Ectodermal cell (in vitro differentiated cells): ENCODE results near the gene ZGRF1.
"Not testable (repeated sequence)": the region's sequence is repeated elsewhere in the genome, so short reads cannot be mapped to it uniquely, and the experiment has no call there.

Experiments used
- H3K27ac ChIP-seq: 2 replicates; pipeline ENCODE4 v1.7.0; 2013; ENCODE audit warnings: mild to moderate bottlenecking, low read depth, low read length; ENCODE audit not compliant: insufficient read depth, poor library complexity, severe bottlenecking
- H3K27me3 ChIP-seq: 2 replicates; pipeline ENCODE4 v1.7.0; 2013; ENCODE audit warnings: mild to moderate bottlenecking, low read length; ENCODE audit not compliant: insufficient read depth, control insufficient read depth, poor library complexity, severe bottlenecking
- H3K36me3 ChIP-seq: one replicate; pipeline ENCODE4 v1.7.0; 2013; ENCODE audit warnings: low read length; ENCODE audit not compliant: control insufficient read depth, insufficient read depth
- H3K4me1 ChIP-seq: one replicate; pipeline ENCODE4 v1.7.0; 2013; ENCODE audit warnings: low read length; ENCODE audit not compliant: control insufficient read depth, insufficient read depth
- H3K4me3 ChIP-seq: 2 replicates; pipeline ENCODE4 v1.7.0; 2013; ENCODE audit warnings: low read depth, low read length, control low read depth; ENCODE audit not compliant: insufficient read depth
- H3K9me3 ChIP-seq: 2 replicates; pipeline ENCODE4 v1.7.0; 2013; ENCODE audit warnings: mild to moderate bottlenecking, low read length, moderate library complexity; ENCODE audit not compliant: control insufficient read depth
- WGBS, 2 experiments: methylation state at CpG; one replicate each; pipeline ENCODE4 v1.1.7; 2013; ENCODE audit warnings: missing lambda C conversion rate in 2 of 2; 5-methylcytosine and 5-hydroxymethylcytosine counted together

ZGRF1 gene

DNA sequence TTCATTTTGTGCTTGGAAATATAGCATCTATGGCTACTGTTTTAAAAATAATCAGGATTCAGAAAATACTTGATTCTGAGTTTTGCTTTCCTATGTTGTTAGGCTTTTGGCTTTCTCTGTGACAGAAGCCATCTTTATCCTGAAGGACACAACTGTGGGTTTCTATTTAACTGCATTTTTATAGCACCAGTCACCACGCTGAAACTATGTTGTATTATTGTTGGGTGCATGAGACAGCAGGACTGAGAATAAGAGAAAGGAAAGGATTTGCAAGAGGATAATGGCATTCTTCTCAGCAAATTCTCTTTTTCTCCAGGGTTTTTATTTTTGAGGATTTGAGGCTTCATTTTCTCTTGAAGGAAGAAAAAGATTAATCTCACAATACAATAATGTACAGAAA lies 110.6 kb downstream of the ZGRF1 start:
- no peaks in the 10 kb centered on the region for H3K9me3 ChIP-seq
- H3K27me3 ChIP-seq: peaks cover 51% of the 10 kb centered on the region
- 31% methylated on average over 1 of the region's 1 CpG; no CpG with 5 or more reads in 1 of the 2 experiments for WGBS, 2 experiments
- H3K27ac ChIP-seq: no peak overlapping the region
- H3K4me1 ChIP-seq: peaks cover 13% of the 10 kb centered on the region
- H3K4me3 ChIP-seq: no peak overlapping the region
- H3K36me3 ChIP-seq: no peaks in the 10 kb centered on the region

DNA sequence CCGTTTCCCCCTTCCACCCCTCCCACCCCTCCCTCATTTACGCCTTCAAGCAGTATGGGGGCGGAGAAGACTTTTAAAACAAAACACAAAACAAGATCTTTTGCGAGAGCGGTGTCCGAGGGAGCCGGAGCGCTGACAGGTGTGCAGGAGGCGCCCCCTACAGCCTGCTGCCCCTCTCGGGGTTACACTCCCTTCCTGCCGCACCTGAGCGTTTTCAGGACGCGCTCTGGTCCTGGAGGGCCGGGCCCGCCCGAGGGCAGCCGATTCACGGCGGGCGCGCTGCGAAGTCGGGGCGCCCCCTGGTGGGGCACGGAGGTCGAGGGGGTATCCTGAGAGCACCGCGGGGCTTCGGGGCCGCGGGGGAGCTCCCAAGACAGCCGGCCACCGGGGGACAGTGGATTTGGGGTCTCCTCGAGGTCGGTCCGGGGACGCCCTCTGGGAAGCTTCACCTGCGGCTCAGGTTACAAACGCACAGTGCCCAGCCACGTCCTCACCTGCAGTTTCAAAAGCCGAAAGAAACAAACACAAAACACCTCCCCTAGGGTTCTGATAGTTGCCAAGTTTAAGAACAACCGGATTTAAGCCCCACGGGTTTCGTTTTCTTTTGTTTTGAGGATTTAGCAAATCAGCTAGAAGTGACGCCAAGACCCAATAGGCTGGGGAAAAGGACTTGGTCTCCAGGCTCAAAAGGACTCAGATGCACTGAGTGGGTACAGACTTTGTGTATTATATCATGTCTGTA lies 112.8 kb downstream of the ZGRF1 start:
- Histone ChIP-seq H3K9me3 (no peaks in the 10 kb centered on the region), H3K4me3 (peak overlapping the region; percentile 24), H3K27me3 (peaks cover 73% of the 10 kb centered on the region), H3K36me3 (no peaks in the 10 kb centered on the region), H3K4me1 (peaks cover 27% of the 10 kb centered on the region), H3K27ac (no peak overlapping the region)
- WGBS, 2 experiments: 1% methylated on average over 46 of the region's 46 CpGs

DNA sequence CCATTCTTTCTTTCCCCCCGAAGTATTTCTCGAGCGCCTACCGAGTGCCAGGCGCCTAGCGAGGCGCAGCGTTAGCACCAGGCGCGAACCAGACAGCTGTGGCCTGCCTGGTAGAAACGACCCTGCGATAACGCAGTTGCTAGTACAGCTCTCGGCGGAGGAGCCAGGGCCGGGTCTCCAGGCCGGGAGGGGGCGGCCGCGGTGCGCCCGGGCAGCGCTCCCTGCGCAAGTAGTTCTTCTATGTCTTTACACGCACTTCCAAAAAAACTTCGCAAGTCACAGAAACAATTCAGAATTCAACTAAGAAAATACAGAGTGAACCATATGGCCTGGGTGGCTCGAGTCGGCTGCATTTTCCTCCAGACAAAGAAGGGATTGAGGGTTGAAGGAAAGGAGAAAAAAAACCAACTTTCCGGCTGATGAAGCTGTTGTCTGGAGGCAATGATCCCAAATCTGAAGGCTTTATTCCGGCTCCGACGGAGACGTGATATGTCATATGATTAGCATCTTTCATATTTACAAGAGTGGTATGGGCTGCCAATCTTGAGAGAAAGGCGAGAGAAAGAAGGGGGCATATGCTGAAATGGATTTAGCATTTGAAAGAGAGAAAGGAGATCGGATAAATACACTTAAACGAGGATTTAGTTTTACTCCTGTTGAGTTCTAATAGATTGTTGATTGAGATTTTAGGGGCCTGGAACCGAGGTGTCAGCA lies 113.5 kb downstream of the ZGRF1 start:
- peaks cover 80% of the 10 kb centered on the region for H3K27me3 ChIP-seq
- peaks cover 27% of the 10 kb centered on the region for H3K4me1 ChIP-seq
- WGBS, 2 experiments: 1% methylated on average over 37 of the region's 37 CpGs
- H3K4me3 ChIP-seq: peak overlapping the region; percentile 14
- no peaks in the 10 kb centered on the region for H3K9me3 ChIP-seq
- no peak overlapping the region for H3K27ac ChIP-seq
- H3K36me3 ChIP-seq: no peaks in the 10 kb centered on the region

DNA sequence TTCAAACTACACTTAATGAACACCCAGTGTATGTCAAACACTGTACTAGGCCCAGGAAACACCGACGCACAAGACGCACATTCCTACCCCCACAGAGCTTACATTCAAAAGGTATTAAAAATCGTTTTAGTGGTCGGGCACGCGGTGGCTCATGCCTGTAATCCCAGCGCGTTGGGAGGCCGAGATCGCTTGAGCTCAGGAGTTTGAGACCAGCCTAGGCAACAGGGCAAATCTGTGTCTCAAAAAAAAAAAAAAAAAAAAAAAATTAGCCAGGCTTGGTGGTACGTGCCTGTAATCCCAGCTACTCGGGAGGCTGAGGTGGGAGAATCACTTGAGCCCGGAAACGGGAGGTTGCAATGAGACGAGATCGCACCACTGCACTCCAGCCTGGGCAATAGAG lies 114.3 kb downstream of the ZGRF1 start:
- peaks cover 31% of the 10 kb centered on the region for H3K4me1 ChIP-seq
- 8 to 9% methylated on average over 17 of the region's 17 CpGs for WGBS, 2 experiments
- H3K4me3 ChIP-seq: not testable (repeated sequence)

GRCh38 chr4:112521123-112522023 lies 115.3 kb downstream of the ZGRF1 start:
- Histone ChIP-seq H3K9me3 (no peaks in the 10 kb centered on the region), H3K4me3 (no peak overlapping the region), H3K4me1 (peaks cover 41% of the 10 kb centered on the region), H3K27ac (peak overlapping the region; percentile 38), H3K27me3 (peaks cover 98% of the 10 kb centered on the region), H3K36me3 (no peaks in the 10 kb centered on the region)
- WGBS, 2 experiments: 1% methylated on average over 30 of the region's 30 CpGs

More for the DNA sequence above, 114.3 kb downstream of the ZGRF1 start:
- H3K9me3 ChIP-seq, H3K36me3 ChIP-seq, H3K27ac ChIP-seq: not testable (repeated sequence)
- H3K27me3 ChIP-seq: peaks cover 88% of the 10 kb centered on the region

DNA sequence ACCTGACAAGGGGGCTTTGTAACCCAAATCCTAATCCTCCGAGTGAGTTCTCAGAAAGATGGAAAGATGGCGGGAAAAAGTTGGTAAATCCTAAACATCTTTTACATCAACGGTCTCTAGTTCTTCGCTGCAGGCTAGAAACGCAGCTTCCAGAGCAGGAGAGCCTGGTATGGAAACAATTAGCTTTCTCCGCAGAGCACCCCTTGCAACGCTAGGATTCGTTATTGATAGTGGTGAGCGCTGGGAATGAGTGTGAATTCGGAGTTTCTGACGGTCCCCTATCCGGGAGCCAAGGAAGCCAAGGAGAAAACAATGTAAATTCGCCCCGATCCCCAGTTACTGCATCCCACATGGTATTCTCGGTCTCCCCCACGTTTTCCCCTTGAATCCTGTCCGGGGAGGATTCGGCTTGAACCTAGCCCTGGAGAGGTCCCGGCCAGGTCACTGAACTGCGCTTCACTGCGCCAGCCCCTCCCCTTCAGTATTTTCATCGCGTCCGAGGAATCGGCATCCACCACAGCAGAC lies 116.0 kb downstream of the ZGRF1 start:
- Histone ChIP-seq H3K9me3 (no peaks in the 10 kb centered on the region), H3K36me3 (no peaks in the 10 kb centered on the region), H3K27me3 (peaks cover 100% of the 10 kb centered on the region), H3K27ac (no peak overlapping the region), H3K4me3 (no peak overlapping the region), H3K4me1 (peaks cover 45% of the 10 kb centered on the region)
- 0 to 2% methylated on average over 25 of the region's 25 CpGs for WGBS, 2 experiments

DNA sequence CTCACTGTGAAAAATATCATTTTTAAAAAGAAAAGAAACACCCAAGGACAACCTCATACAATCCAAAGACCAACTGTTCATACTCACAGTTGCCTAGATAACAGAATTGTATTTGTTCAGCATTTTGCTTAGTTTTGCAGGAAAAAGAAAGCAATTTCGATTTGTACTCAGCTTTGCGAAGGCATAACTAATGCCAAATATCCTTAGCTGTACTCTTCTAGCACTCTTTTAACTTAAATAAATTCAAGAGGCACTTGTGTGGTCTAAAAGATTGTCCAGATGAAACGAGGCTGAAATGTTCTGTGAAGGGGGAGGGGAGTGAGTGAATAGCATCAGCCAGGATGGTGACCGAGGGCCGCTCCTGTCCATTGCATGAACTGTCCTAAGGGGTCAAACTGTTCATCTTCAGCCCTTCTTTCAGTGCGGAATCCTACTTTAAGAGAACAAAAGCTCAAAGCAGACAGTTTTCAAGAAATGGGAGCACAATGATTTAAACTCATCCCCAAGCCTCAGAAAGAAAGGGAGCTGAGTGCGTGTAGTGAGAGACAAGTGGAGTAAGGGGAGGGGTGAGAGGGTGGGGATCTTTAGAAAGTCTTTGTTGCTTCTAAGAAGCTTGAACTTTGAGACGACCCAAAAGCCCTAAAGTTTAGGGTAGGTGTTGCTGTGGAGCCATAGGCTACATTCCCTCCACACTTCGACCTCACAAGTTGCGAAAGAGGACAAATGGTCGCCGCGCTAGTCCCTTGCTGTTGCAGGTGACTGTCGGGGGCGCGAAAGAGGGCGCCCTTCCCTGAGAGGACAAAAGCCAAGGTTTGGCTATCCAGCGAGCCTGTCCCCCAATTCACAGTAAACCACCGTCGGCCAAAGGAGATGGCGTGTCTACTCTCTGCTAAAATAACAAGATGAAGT lies 116.8 kb downstream of the ZGRF1 start:
- Histone ChIP-seq H3K4me1 (peaks cover 48% of the 10 kb centered on the region), H3K27me3 (peaks cover 100% of the 10 kb centered on the region), H3K27ac (no peak overlapping the region), H3K4me3 (no peak overlapping the region), H3K36me3 (no peaks in the 10 kb centered on the region), H3K9me3 (no peaks in the 10 kb centered on the region)
- WGBS, 2 experiments: 3 to 4% methylated on average over 21 of the region's 21 CpGs

DNA sequence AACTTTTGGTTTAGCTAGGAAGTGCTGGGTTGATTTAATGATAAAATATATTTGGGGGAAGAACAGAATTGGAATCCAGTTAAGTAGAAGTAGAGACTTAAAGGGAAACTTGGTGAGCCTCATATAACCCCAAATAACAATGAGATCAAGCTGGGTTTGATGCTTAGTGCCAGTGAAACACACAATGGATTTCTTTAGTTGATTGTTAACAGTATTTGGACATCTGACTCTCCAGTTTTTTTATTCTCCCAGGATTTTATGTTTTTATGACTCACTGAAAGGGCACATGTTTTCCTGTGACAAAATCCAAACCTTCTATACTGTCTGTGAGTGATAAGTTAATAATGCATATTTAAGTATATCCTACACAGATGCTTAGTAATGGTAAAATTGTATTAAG lies 118.0 kb downstream of the ZGRF1 start:
- no peak overlapping the region for H3K4me3 ChIP-seq
- H3K27me3 ChIP-seq: peaks cover 100% of the 10 kb centered on the region
- H3K36me3 ChIP-seq: no peaks in the 10 kb centered on the region
- peaks cover 51% of the 10 kb centered on the region for H3K4me1 ChIP-seq
- no peak overlapping the region for H3K27ac ChIP-seq
- H3K9me3 ChIP-seq: no peaks in the 10 kb centered on the region

- H3K9me3 ChIP-seq: no peaks in the 10 kb centered on the region
- H3K27me3 ChIP-seq: peaks cover 100% of the 10 kb centered on the region
- peaks cover 51% of the 10 kb centered on the region for H3K4me1 ChIP-seq
- no peak overlapping the region for H3K27ac ChIP-seq
- no peak overlapping the region for H3K4me3 ChIP-seq
- no peaks in the 10 kb centered on the region for H3K36me3 ChIP-seq
- 76 to 85% methylated on average over 2 of the region's 3 CpGs for WGBS, 2 experiments
Measured at GRCh38 chr4:112517911-112518310, 118.8 kb downstream of the ZGRF1 start.
